NCI-H748 (cell line): Measurements from ENCODE around the gene TMPO.
"Not testable (repeated sequence)": the region's sequence is repeated elsewhere in the genome, so short reads cannot be mapped to it uniquely, and the experiment has no call there.

Experiments
- DNase-seq: peaks from one replicate; lab custom pipeline; 2025; ENCODE audit not compliant: unreplicated experiment; lab: John Stamatoyannopoulos, UW

TMPO gene, protein sequence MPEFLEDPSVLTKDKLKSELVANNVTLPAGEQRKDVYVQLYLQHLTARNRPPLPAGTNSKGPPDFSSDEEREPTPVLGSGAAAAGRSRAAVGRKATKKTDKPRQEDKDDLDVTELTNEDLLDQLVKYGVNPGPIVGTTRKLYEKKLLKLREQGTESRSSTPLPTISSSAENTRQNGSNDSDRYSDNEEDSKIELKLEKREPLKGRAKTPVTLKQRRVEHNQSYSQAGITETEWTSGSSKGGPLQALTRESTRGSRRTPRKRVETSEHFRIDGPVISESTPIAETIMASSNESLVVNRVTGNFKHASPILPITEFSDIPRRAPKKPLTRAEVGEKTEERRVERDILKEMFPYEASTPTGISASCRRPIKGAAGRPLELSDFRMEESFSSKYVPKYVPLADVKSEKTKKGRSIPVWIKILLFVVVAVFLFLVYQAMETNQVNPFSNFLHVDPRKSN

DNA sequence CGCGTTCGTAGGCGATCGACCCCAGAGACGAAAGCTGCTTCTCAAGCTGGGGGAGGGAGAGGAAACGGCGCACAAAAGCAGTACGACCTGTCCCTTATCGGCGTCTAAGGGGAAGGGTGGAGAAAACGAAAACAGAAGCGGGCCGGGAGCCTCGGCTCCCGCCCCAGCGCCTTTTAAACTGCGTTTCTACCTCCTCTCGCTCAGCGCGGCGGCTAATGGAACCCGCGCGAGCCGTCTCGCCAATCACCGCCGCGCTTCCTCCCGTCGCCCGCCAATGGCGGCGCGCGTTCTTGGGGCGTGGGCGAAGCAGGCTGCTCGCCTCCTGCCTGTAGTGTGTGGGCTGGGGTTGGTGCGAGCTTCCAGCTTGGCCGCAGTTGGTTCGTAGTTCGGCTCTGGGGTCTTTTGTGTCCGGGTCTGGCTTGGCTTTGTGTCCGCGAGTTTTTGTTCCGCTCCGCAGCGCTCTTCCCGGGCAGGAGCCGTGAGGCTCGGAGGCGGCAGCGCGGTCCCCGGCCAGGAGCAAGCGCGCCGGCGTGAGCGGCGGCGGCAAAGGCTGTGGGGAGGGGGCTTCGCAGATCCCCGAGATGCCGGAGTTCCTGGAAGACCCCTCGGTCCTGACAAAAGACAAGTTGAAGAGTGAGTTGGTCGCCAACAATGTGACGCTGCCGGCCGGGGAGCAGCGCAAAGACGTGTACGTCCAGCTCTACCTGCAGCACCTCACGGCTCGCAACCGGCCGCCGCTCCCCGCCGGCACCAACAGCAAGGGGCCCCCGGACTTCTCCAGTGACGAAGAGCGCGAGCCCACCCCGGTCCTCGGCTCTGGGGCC, at the start of gene TMPO:
TSS of gene TMPO (plus strand) at position 304 of the 824 bp plus-strand sequence. CDS start at position 582, 278 bp downstream.
- DNase-seq, result peak; percentile 97

DNA sequence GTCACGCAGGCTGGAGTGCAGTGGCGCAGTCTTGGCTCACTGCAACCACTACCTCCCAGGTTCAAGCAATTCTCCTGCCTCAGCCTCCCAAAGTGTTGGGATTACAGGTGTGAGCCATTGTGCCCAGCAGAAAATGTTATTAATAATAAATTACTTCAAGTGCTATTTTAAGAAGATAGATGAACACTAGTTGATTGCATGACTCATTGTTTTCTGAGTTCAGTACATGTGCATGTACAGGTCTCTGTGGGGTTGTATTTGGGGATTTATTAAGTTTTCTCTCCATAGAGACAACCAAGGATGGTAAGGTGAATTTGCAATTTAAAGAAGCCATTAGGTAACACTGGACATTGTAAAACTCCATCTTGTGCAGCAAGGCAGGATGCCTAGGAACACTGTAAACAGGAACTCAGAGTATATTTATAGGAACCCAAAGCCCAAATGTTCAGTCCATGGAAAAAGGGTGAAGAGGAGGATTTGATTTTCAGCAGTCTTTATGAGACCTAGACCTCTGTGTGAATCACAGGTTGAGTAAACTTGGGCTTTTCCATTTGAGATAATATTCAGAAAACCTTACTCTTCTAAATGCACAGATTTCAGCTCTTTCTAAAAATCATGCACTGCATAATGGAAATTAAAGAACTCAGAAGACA, 49.3 kb upstream of the TMPO start:
- DNase-seq, result no peak

DNA sequence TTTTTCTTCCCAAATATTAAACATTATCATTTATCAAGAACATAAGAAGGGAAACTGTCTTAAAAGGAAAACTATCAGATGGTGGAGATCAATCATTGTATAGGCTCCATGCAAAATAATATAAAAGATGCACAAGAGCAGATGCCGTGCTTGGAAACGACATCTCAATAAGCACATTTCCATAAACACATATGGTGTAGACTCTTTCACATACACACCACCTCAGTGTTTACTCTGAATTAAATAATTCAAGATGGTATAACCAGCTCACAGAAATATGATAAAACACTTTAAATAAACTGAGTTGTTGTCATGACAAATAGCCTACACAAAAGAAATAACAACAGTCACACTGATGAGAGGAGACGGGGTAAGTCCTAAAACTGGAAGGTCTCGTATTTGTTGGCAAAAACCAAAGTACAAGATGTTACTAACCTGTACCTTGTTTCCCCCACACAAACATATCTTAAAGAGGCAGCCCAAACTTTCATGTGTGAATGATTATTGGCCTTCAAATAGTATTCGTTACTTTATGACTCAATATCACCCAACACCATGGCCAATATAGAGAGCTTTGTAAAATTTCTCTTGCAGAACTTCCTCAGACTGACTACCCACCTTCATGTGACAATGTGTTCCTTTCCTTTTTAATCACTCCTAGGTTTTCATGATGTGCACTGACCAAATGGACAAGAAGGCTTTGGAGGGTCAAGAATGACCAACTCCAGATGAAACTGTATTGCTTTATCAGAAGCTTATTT, 48.6 kb upstream of the TMPO start:
- no peak for DNase-seq

DNA sequence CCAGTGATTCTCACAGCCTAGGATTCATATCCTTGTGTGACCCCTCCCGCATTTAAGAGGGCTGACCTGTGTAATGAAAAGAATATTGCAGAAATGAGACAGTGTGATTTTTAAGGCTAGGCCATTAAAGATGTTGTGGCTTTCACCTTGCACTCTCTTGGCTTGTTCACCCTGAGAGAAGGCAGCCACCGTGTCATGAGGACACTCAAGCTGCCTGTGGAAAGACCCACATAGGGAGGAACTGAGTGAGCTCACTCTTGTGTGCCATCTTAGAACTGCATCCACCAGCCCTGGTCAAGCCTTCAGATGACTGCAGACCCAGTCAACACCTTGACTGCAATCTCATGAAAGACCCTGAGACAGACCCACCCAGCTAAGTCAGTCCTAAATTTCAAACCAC, 46.3 kb upstream of the TMPO start:
- DNase-seq, result no peak

DNA sequence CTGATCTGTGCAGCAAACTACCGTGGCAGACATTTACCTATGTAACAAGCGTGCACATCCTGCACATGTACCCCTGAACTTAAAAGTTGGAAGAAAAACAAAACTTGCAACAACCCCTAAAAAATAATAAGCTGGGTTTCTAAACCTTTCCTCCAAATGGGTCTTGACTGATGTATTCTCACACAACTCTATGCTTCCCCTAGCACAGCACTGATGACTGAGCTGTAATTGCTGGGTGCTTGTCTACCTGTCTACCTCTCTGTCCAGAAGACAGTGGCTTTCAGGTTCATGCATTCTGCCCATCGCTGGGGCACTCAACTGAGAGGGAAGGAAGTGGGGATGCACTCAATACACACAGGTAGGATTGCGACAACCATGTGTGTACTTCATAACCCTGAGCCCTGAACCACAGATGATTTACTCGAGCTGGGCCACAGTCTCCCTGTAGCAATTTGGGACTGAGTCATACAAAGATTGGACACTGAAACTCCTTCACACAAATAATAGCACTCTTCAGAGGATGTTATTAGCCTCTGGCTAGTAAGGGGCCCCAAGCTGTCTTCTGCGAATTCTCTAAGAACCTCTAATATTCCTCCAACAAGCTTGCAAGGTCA, 44.8 kb upstream of the TMPO start:
- DNase-seq, result no peak

DNA sequence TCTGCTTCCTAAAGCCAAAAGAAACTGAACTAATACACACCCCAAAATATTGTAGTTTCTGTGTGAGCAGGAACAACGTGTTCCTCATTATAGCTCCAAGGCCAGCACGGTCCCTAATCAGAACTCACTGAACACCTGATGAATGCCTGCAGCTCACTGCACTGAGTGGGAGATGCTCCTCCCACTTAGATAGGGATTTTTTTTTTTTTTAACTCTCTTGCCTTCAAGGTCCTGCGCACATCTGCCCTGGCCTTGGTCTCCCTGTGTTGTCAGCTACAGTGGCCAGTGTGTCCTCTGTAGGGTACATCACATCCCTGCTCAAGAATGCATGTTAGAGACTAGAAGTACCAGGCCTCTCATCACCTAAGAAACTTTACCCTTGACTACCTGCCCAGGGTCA, 44.3 kb upstream of the TMPO start:
- DNase-seq, result no peak

DNA sequence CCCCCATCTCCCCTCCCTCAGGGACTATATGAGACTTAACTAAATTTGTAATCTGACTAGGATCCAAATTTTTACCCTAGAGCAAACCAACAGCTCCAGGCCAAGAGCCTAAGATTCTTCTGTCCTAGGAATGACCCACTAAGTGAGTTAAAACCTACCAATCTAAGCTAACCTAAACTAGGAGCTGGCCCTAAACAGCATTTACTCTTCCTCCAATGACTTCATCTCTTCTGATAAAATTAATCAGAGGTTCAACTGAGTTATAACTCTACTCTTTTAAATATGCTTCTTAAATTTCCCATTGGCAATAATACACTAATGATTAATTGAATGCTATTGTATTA, 39.9 kb upstream of the TMPO start:
- no peak for DNase-seq

DNA sequence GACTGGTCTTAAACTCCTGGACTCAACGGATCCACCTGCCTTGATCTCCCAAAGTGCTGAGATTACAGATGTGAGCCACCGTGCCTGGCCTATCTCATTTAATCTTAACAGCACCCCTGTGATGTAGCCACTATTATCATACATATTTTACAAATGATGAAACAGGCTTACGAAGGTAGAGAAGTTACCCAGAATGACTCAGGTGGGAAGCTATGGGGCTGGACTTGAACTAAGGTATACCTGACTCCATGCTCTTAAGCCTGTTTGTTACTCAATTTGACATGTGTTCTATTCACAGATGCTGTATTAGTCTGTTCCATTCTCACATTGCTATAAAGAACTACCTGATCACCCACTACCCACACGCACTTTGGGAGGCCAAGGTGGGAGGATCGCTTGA, 36.8 kb upstream of the TMPO start:
- DNase-seq, result no peak

DNA sequence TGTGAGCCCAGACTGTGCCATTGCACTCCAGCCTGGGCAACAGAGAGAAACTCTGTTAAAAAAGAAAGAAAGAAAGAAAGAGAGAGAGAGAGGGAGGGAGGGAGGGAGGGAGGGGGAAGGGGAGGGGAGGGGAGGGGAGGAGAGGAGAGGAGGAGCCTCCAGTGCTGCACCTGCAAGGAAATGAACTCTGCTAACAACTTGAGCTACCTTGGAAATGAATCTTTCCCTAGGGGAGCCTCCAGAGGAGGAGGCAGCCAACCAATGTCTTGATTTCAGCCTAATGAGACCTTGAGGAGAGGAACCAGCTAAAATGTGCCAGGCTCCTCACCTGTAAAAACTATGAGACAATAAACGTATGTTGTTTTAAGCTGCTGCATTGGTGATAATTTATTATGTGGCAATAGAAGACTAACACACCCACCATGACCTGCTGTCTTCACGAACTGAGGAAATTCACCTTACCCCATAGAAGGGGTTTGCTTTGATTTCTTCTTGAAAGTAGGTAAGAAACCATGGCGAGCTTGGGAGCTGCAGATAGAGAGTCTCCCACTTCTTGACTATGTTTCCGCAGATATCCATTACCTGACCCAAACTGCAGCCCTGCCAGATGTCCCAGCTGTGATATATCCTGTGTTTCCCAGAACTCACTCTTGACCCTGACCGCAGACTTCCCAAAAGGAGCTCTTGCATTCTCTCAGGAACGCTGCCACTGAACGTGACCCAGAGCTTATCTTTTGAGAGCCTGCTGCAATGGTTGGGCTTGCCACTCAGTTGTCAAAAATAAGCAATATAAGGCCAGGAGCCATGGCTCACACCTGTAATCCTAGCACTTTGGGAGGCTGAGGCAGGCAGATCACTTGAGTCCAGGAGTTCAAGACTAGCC, 31.5 kb upstream of the TMPO start:
- DNase-seq, result no peak

DNA sequence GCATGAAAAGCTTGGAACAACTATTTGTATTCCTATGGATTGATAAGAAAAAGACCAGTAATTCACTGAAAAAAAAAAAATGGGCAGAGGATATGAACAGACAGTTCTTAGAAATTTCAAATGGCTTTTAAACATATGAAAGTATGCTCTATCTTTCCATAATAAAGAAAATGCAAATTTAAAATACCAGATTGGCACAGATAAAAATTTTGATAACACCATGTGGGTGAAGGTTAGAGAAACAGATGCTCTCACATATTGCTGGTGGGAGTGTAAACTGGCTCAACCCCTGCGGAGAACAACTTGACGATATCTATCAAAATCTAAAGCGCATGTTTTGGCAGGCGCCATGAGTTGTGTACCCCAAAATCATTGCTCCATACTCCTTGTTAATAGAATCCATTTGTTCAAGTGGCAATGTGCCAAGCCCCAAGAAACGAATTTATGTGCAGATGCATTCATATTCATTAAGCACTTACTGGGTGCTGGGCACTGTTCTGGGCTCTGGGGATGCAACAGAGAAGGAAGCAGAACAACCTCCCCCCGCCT, 29.5 kb upstream of the TMPO start:
- no peak for DNase-seq

DNA sequence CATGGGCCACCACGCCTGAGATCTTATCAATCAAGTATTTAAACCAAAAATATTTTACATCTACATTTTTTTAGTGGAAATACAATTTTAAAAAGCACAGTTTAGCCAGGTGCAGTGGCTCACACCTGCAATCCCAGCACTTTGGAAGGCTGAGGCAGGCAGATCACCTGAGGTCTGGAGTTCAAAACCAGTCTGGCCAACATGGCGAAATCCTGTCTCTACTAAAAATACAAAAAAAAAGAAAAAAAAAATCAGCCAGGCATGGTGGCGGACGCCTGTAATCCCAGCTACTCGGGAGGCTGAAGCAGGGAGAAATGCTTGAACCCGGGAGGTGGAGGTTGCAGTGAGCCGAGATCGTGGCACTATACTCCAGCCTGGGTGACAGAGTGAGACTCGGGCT, 27.0 kb upstream of the TMPO start:
- DNase-seq, result not testable (repeated sequence)

DNA sequence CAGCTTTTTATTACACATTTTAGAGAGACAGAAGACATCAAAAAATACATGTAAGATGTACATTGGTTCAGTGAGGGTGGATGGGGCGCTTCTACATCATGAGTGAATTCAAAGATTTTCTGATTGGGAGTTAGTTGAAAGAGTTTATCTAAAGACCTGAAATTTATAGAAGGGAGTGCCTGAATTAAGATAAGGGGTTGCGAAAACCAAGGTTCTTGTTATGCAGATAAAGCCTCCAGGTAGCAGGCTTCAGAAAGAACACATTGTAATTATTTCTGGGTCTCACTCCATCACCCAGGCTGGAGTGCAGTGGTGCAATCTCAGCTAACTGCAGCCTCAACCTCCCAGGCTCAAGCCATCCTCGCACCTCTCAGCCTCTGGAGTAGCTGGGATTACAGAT, 26.2 kb upstream of the TMPO start:
- no peak for DNase-seq

DNA sequence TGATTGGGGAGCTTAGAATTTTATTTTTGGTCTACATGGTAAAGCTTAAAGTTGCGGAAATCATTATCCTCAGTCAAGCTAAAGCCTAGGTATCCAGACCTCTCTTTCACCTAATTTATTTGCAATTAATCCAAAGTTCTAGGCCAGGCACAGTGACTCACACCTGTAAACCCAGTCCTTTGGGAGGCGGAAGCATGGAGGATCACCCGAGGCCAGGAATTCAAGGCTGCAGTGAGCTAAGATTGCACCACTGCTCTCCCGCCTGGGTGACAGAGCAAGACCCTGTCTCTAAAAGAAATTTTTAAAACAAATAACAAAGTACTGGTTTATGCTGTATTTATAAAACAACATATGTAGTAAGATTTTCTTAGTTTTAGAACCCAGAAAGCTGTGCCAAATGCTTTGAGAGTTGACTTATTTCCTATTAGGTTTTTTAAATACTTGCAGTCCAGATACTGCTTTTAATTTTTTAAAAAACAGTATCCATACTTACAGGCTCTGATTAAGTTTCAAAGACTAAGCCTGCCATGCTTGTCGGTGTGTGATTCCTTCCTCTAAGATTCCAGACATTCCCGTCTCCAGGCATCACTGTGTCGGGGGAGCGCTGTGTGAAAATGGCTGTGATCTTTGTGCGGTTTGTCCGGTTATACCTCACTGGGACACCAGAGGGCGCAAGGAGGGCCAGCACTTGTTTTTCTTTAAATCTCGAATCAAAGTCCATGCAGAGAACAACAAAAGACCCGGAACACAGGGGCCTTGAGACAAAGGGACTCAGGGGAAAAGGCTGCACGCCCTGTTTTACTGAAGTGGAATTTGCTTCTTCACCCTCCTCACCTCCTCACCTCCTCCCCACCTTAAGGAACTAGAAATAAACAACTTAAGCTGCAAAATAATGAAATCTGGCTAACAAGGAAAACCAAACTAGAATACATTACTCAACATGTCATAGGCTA, 24.6 kb upstream of the TMPO start:
- DNase-seq, result peak; percentile 91

DNA sequence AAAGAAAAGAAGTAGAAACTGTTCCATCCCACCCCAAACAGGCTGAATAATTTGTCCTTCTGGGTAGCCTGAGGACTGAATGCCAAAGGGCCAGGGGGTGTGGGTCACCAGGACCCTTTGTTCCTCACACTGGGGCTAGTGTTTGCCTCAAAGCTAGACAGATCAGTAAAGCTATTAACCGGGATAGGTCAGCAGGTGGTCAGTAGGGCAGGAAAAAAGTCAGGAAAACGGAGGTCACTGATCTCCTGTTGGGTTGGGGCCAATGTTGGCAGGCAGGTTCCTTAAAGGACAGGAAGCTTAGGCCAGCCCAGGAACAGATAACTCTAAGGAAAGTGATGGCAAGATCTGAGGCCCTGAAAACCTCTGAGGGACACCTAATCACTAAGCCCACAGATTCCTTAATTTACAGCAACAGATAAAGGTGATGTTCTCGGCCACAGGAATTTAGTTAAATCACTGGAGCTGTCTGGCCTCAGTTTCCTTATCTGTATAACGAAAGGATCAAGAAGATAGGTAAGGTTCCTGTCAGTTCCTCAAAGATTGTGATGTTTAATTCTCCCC, 22.7 kb upstream of the TMPO start:
- no peak for DNase-seq

DNA sequence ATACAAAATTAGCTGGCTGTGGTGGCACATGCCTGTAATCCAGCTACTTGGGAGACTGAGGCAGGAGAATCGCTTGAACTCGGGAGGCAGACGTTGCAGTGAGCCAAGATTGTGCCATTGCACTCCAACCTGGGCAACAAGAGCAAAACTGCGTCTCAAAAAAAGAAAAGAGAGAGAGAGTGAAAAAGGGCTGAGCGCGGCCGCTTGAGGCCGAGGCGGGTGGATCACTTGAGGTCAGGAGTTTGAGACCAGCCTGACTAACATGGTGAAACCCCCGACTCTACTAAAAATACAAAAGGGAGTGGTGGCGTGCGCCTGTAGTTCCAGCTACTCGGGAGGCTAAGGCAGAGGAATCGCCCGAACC, 14.1 kb upstream of the TMPO start:
- DNase-seq, result not testable (repeated sequence)

DNA sequence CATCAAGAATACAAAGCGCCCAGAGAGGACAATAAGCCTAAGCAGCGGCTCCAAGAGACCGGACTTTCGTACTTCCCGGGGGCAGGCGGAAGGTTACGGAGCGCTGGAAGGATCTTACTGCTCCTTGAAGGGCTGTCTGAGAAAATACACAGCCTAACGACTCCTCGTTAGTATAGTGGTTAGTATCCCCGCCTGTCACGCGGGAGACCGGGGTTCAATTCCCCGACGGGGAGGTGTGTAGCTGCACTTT, 12.1 kb upstream of the TMPO start:
- peak; percentile 91 for DNase-seq

DNA sequence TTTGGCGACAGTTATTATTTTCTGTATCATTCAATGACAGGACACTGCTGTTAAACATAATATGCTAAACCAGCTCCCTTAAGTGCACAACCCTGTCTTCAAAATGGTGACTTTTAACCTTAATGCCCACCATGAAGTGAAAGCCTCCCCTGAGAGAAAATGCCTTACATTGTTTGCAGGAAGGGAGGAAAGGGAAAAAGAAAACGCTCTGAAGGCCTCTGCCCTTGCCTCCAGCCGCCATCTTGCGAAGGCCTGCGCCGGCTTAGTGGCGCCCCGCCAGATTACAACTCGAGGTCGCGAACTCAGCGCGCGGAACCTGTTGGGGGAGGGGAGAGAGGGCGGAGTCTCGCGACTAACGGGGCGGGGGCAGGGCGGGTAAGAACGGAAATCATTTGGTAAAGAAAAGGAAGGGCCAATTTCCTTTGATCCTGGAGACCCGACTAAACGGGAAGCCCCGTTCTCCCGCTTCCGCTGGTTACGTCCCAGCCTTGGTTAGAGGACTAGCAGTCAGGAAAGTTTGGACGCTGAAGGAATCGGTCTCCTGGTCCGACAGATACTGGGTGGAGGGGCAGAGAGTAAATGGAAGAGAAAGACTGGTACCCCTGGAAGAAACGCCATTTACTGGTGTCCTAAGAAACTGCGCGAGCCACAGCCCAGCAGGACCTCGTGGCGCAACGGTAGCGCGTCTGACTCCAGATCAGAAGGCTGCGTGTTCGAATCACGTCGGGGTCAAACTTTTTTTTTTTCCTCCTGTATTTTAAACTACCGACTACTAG, 11.6 kb upstream of the TMPO start:
- peak; percentile 92 for DNase-seq

DNA sequence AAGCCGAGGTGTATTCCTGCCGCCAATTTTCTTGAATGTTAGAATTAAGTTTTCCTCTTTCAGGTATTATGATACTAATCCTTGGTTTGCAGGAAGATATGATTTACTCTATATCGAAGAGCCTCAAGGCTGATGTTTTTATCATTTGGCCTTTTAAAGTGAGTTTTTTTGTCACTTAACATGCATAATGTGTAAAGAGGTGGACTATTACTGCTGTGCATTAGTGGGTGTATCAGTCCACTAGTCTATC, 11.1 kb upstream of the TMPO start:
- no peak for DNase-seq
